Memory B cell (primary cell): ENCODE measurements around the gene AGPAT1.

ENCODE experiments used
- ATAC-seq: fragments of 150-1000 bp; cut with Tn5 transposase; 2 replicates; pipeline ENCODE4 v1.10.0; 2021; ENCODE audit warnings: low read depth, mild to moderate bottlenecking, moderate library complexity
- DNase-seq, 2 donors: peaks; one replicate each; pipeline ENCODE4 v3.0.0; 2022; ENCODE audit warnings: low spot score in 2 of 2
- H3K27ac Mint-ChIP-seq: one replicate; pipeline ENCODE4 v1.8.0; 2022; ENCODE audit warnings: mild to moderate bottlenecking, moderate library complexity, mixed read lengths
- H3K27me3 Mint-ChIP-seq: one replicate; pipeline ENCODE4 v1.8.0; 2022; ENCODE audit warnings: mixed read lengths
- H3K36me3 Mint-ChIP-seq: one replicate; pipeline ENCODE4 v1.8.0; 2022; ENCODE audit warnings: mild to moderate bottlenecking, mixed read lengths
- H3K4me1 Mint-ChIP-seq: one replicate; pipeline ENCODE4 v1.8.0; 2022; ENCODE audit warnings: mixed read lengths
- H3K4me3 Mint-ChIP-seq: one replicate; pipeline ENCODE4 v1.8.0; 2022; ENCODE audit warnings: mild to moderate bottlenecking, moderate library complexity, mixed read lengths
- H3K9me3 Mint-ChIP-seq: one replicate; pipeline ENCODE4 v1.8.0; 2022; ENCODE audit warnings: mixed read lengths

Gene AGPAT1

GRCh38 chr6:32175322-32175710 lies 568 bp downstream of the AGPAT1 start:
- Mint-ChIP-seq H3K27ac (peak overlapping the region; percentile 93), H3K27me3 (no peaks in the 10 kb centered on the region), H3K9me3 (peaks cover 1% of the 10 kb centered on the region), H3K4me1 (peaks cover 58% of the 10 kb centered on the region), H3K36me3 (peaks cover 19% of the 10 kb centered on the region), H3K4me3 (peak overlapping the region; percentile 89)
- DNase-seq = no peak
- no peak for ATAC-seq

- Mint-ChIP-seq H3K4me1 (peaks cover 56% of the 10 kb centered on the region), H3K4me3 (peak overlapping the region; percentile 47), H3K36me3 (peaks cover 25% of the 10 kb centered on the region), H3K9me3 (peaks cover 1% of the 10 kb centered on the region), H3K27me3 (no peaks in the 10 kb centered on the region), H3K27ac (peak overlapping the region; percentile 19)
- DNase-seq (no peak), ATAC-seq (no peak)
Measured at GRCh38 chr6:32174416-32174815, 1.5 kb downstream of the AGPAT1 start.

GRCh38 chr6:32173051-32173727 lies 2.7 kb downstream of the AGPAT1 start:
- peaks cover 1% of the 10 kb centered on the region for H3K9me3 Mint-ChIP-seq
- H3K36me3 Mint-ChIP-seq = peaks cover 26% of the 10 kb centered on the region
- H3K4me1 Mint-ChIP-seq = peaks cover 52% of the 10 kb centered on the region
- peak overlapping the region; percentile 19 for H3K27ac Mint-ChIP-seq
- no peak overlapping the region for H3K4me3 Mint-ChIP-seq
- DNase-seq (no peak), ATAC-seq (no peak)
- no peaks in the 10 kb centered on the region for H3K27me3 Mint-ChIP-seq

GRCh38 chr6:32171234-32171633 lies 4.7 kb downstream of the AGPAT1 start:
- DNase-seq (no peak), ATAC-seq (no peak)
- H3K27ac Mint-ChIP-seq = no peak overlapping the region
- no peak overlapping the region for H3K4me3 Mint-ChIP-seq
- peaks cover 26% of the 10 kb centered on the region for H3K36me3 Mint-ChIP-seq
- H3K4me1 Mint-ChIP-seq = peaks cover 37% of the 10 kb centered on the region
- no peaks in the 10 kb centered on the region for H3K9me3 Mint-ChIP-seq
- no peaks in the 10 kb centered on the region for H3K27me3 Mint-ChIP-seq

GRCh38 chr6:32170294-32170693 lies 5.6 kb downstream of the AGPAT1 start:
- Mint-ChIP-seq H3K9me3 (no peaks in the 10 kb centered on the region), H3K4me1 (peaks cover 33% of the 10 kb centered on the region), H3K36me3 (peaks cover 28% of the 10 kb centered on the region), H3K4me3 (no peak overlapping the region), H3K27ac (no peak overlapping the region), H3K27me3 (no peaks in the 10 kb centered on the region)
- ATAC-seq (no peak), DNase-seq (no peak)

- no peak overlapping the region for H3K27ac Mint-ChIP-seq
Measured at GRCh38 chr6:32168807-32169591, 6.9 kb downstream of the AGPAT1 start.

GRCh38 chr6:32168350-32168749 lies 7.5 kb downstream of the AGPAT1 start:
- Mint-ChIP-seq H3K9me3 (no peaks in the 10 kb centered on the region), H3K4me1 (peaks cover 18% of the 10 kb centered on the region), H3K27ac (no peak overlapping the region), H3K36me3 (peaks cover 26% of the 10 kb centered on the region), H3K4me3 (no peak overlapping the region), H3K27me3 (no peaks in the 10 kb centered on the region)
- no peak for DNase-seq
- ATAC-seq = no peak

More at GRCh38 chr6:32168807-32169591, 6.9 kb downstream of the AGPAT1 start:
- H3K4me1 Mint-ChIP-seq = peaks cover 24% of the 10 kb centered on the region
- H3K27me3 Mint-ChIP-seq = no peaks in the 10 kb centered on the region
- no peak for ATAC-seq
- no peak overlapping the region for H3K4me3 Mint-ChIP-seq
- DNase-seq = no peak
- H3K36me3 Mint-ChIP-seq = peaks cover 26% of the 10 kb centered on the region
- no peaks in the 10 kb centered on the region for H3K9me3 Mint-ChIP-seq

GRCh38 chr6:32167761-32168262 lies 8.1 kb downstream of the AGPAT1 start:
- peaks cover 26% of the 10 kb centered on the region for H3K36me3 Mint-ChIP-seq
- H3K27me3 Mint-ChIP-seq = no peaks in the 10 kb centered on the region
- no peak for DNase-seq
- no peak for ATAC-seq
- H3K9me3 Mint-ChIP-seq = no peaks in the 10 kb centered on the region
- H3K4me3 Mint-ChIP-seq = no peak overlapping the region
- H3K27ac Mint-ChIP-seq = no peak overlapping the region
- H3K4me1 Mint-ChIP-seq = peaks cover 12% of the 10 kb centered on the region

GRCh38 chr6:32167154-32167760 lies 8.6 kb downstream of the AGPAT1 start:
- H3K27ac Mint-ChIP-seq = no peak overlapping the region

GRCh38 chr6:32166411-32167061 lies 9.3 kb downstream of the AGPAT1 start:
- ATAC-seq (no peak), DNase-seq (no peak)
- no peaks in the 10 kb centered on the region for H3K9me3 Mint-ChIP-seq
- H3K4me1 Mint-ChIP-seq = peaks cover 9% of the 10 kb centered on the region
- H3K4me3 Mint-ChIP-seq = no peak overlapping the region
- H3K27ac Mint-ChIP-seq = no peak overlapping the region
- H3K27me3 Mint-ChIP-seq = no peaks in the 10 kb centered on the region
- H3K36me3 Mint-ChIP-seq = peaks cover 26% of the 10 kb centered on the region

More at GRCh38 chr6:32167154-32167760, 8.6 kb downstream of the AGPAT1 start:
- H3K9me3 Mint-ChIP-seq = no peaks in the 10 kb centered on the region
- no peaks in the 10 kb centered on the region for H3K27me3 Mint-ChIP-seq
- H3K4me3 Mint-ChIP-seq = no peak overlapping the region
- no peak for ATAC-seq
- DNase-seq = no peak
- peaks cover 26% of the 10 kb centered on the region for H3K36me3 Mint-ChIP-seq
- peaks cover 9% of the 10 kb centered on the region for H3K4me1 Mint-ChIP-seq

- ATAC-seq (no peak), DNase-seq (no peak)
- H3K9me3 Mint-ChIP-seq = no peaks in the 10 kb centered on the region
- no peak within 1 kb of the TSS for H3K27ac Mint-ChIP-seq
- H3K36me3 Mint-ChIP-seq = peaks cover 8% of the 10 kb centered on the region
- no peak within 1 kb of the TSS for H3K4me3 Mint-ChIP-seq
- no peaks in the 10 kb centered on the region for H3K27me3 Mint-ChIP-seq
- peaks cover 5% of the 10 kb centered on the region for H3K4me1 Mint-ChIP-seq
Measured at GRCh38 chr6:32164295-32164694, 11.6 kb downstream of the AGPAT1 start, which contains the start of gene EGFL8. EGFL8 (plus strand) TSS chr6:32164595; CDS start chr6:32166166, 1,571 bp downstream.

GRCh38 chr6:32163559-32164258 lies 12.2 kb downstream of the AGPAT1 start:
- Mint-ChIP-seq H3K4me3 (no peak overlapping the region), H3K36me3 (peaks cover 5% of the 10 kb centered on the region), H3K9me3 (no peaks in the 10 kb centered on the region), H3K4me1 (peaks cover 3% of the 10 kb centered on the region), H3K27me3 (no peaks in the 10 kb centered on the region), H3K27ac (no peak overlapping the region)
- DNase-seq (no peak), ATAC-seq (no peak)

GRCh38 chr6:32158052-32158451 lies 17.8 kb downstream of the AGPAT1 start:
- Mint-ChIP-seq H3K4me1 (peaks cover 18% of the 10 kb centered on the region), H3K4me3 (no peak overlapping the region), H3K27ac (no peak overlapping the region), H3K36me3 (peaks cover 2% of the 10 kb centered on the region), H3K9me3 (no peaks in the 10 kb centered on the region), H3K27me3 (peaks cover 4% of the 10 kb centered on the region)
- no peak for ATAC-seq
- DNase-seq = no peak
